Right cardiac atrium (tissue), 5 donors: ENCODE measurements around the gene TMEM86B. TPM values are rescaled to one million over a fixed set of nuclear protein-coding genes. Genes with fewer than 3 reads are reported as not detected.

Source experiments
- ATAC-seq, 2 donors: fragments of 200-7000 bp; cut with Tn5 transposase; one replicate each; pipeline versions ENCODE4 v1.8.0 to v1.9.1; 2020; ENCODE audit warnings: moderate library complexity in 2 of 2, mild to moderate bottlenecking in 1 of 2
- DNase-seq, 3 donors: peaks; one replicate each; pipeline ENCODE4 v3.0.0-alpha.2; 2020
- H3K27ac ChIP-seq: one replicate; pipeline ENCODE4 v1.5.1; 2013; ENCODE audit warnings: mild to moderate bottlenecking, low read length, control low read depth, moderate library complexity
- H3K27me3 ChIP-seq: one replicate; pipeline ENCODE4 v1.6.1; 2013; ENCODE audit not compliant: control insufficient read depth, insufficient read depth
- H3K4me1 ChIP-seq: one replicate; pipeline ENCODE4 v1.6.1; 2013; ENCODE audit warnings: low read length; ENCODE audit not compliant: control insufficient read depth, insufficient read depth
- H3K4me3 ChIP-seq: one replicate; pipeline ENCODE4 v1.5.1; 2013; ENCODE audit warnings: low read length, control low read depth
- H3K9me3 ChIP-seq: one replicate; pipeline ENCODE4 v1.6.1; 2013; ENCODE audit warnings: low read length; ENCODE audit not compliant: control insufficient read depth
- WGBS: extraction: QIAGEN DNeasy Blood & Tissue Kit; methylation state at CpG from one replicate; pipeline ENCODE4 v1.1.7; 2013; 5-methylcytosine and 5-hydroxymethylcytosine counted together
- intact Hi-C, 4 donors: fragments of 100-400 bp; cut with DNase I; formaldehyde crosslinking; loops; one replicate each; pipeline versions ENCODE4 v1.11.0 to v1.14.0; 2022 to 2023
- microRNA-seq, 2 donors: library from miRNA; unstranded; fragments of <30 nt; microRNA quantifications; one replicate each; pipeline ENCODE4 v1.2.0, GENCODE V29; 2020 to 2021
- polyA plus RNA-seq: library from polyadenylated mRNA; stranded (reverse); fragments of 200-250 nt; gene quantifications from one replicate; pipeline ENCODE4 v1.2.3, GENCODE V29; 2013
- total RNA-seq, 4 donors: library from RNA; stranded (reverse); fragmentation: NEBNext Ultra II Directional; extraction: Animal tissue kit (Norgen Biotek cat#: 25700); gene quantifications; one replicate each; pipeline ENCODE4 v1.2.1, GENCODE V29; 2021
- donor health status: healthy with polysubstance abuse.
- donor health status: DM: no; HTN: yes; CAD: no.
- donor health status: DM: no; HTN: no; CAD: no.
- donor health status: DM: no; HTN: yes; CAD: no; lungs with severe emphysema.
- donor health status: DM: yes; HTN: yes; CAD: no.

The TMEM86B gene
- total and polyA plus RNA-seq, 5 donors: 0.80 to 2.1 (median 1.5) TPM

GRCh38 chr19:55181740-55182139 is 46.8 kb downstream of the TMEM86B start:
- H3K9me3 ChIP-seq: no peaks in the 10 kb centered on the region
- DNase-seq (no peak), ATAC-seq (no peak)
- H3K4me1 ChIP-seq: no peaks in the 10 kb centered on the region
- 71% methylated on average over 20 of the region's 20 CpGs for WGBS
- H3K27ac ChIP-seq: no peak overlapping the region
- intact Hi-C loops: no loop called here
- H3K27me3 ChIP-seq: no peaks in the 10 kb centered on the region
- no peak overlapping the region for H3K4me3 ChIP-seq

GRCh38 chr19:55179606-55180484 is 48.7 kb downstream of the TMEM86B start, which contains the start of gene SYT5:
Gene SYT5 (minus strand): TSS chr19:55180289. CDS start chr19:55179041, 1,248 bp downstream.
- Histone ChIP-seq H3K27me3 (no peaks in the 10 kb centered on the region), H3K4me1 (no peaks in the 10 kb centered on the region), H3K4me3 (peak within 1 kb of the TSS; percentile 16), H3K9me3 (no peaks in the 10 kb centered on the region), H3K27ac (no peak within 1 kb of the TSS)
- intact Hi-C loops: no loop called here
- WGBS: 2% methylated on average over 68 of the region's 68 CpGs
- ATAC-seq: peak; percentile 79 to 83
- DNase-seq: peak; percentile 42 to 77 (median 67)

- Histone ChIP-seq H3K27me3 (no peaks in the 10 kb centered on the region), H3K4me3 (peak overlapping the region; percentile 16), H3K27ac (no peak overlapping the region), H3K4me1 (no peaks in the 10 kb centered on the region), H3K9me3 (no peaks in the 10 kb centered on the region)
- intact Hi-C loops: no loop called here
- peak; percentile 79 to 89 (median 86) for DNase-seq
- ATAC-seq: peak; percentile 69 to 75
- 3% methylated on average over 61 of the region's 61 CpGs for WGBS
These were observed 49.6 kb downstream of the TMEM86B start for GRCh38 chr19:55178781-55179599.

Small RNA genes lying within 50 kb of the gene (microRNA-seq; reads per million reads assigned to microRNA genes)
- gene MIR6802 (0 to 1.7 reads per million in 2 donors), gene MIR6803 (0 to 2.9 reads per million in 2 donors), gene MIR6804 (0 reads per million in 2 donors)

Other genes with a start within 250 kb of the TMEM86B start
- under 1 TPM; 0.26 to 0.71 (median 0.44) TPM for gene GP6, start 190.5 kb downstream of the TMEM86B start, total RNA-seq
- gene GP6, start 190.5 kb downstream of the TMEM86B start, polyA plus RNA-seq: 0.27 TPM
- 10 to 100 TPM; 25.5 to 42.6 (median 31.9) TPM for gene RDH13, start 165.6 kb downstream of the TMEM86B start, total RNA-seq
- gene RDH13, start 165.6 kb downstream of the TMEM86B start, polyA plus RNA-seq: 30.1 TPM
- gene EPS8L1, start 152.9 kb downstream of the TMEM86B start, total RNA-seq: 1 to 10 TPM in 3 of 4 donors, under 1 TPM in 1; 0.78 to 1.7 (median 1.1) TPM
- gene EPS8L1, start 152.9 kb downstream of the TMEM86B start, polyA plus RNA-seq: 2.2 TPM
- gene PPP1R12C, start 111.1 kb downstream of the TMEM86B start, total RNA-seq: 100 to 1,000 TPM; 125 to 244 (median 147) TPM
- gene PPP1R12C, start 111.1 kb downstream of the TMEM86B start, polyA plus RNA-seq: 221 TPM
- gene TNNT1, start 79.6 kb downstream of the TMEM86B start, total RNA-seq: 10 to 100 TPM in 3 of 4 donors, 1 to 10 TPM in 1; 8.0 to 25.3 (median 14.7) TPM
- 34.8 TPM for gene TNNT1, start 79.6 kb downstream of the TMEM86B start, polyA plus RNA-seq
- gene TNNI3, start 71.0 kb downstream of the TMEM86B start, total RNA-seq: 1,000 to 10,000 TPM; 1,638 to 3,997 (median 2,736) TPM
- gene TNNI3, start 71.0 kb downstream of the TMEM86B start, polyA plus RNA-seq: 8,501 TPM
- 1 to 10 TPM in 3 of 4 donors, under 1 TPM in 1; 0.56 to 1.6 (median 1.3) TPM for gene DNAAF3, start 62.1 kb downstream of the TMEM86B start, total RNA-seq
- 2.9 TPM for gene DNAAF3, start 62.1 kb downstream of the TMEM86B start, polyA plus RNA-seq
- 1 to 10 TPM in 1 of 4 donors, not detected in 3; 1.3 TPM for gene SYT5, start 48.5 kb downstream of the TMEM86B start, total RNA-seq
- 0.09 TPM for gene SYT5, start 48.5 kb downstream of the TMEM86B start, polyA plus RNA-seq
- 1 to 10 TPM in 2 of 4 donors, under 1 TPM in 2; 0.14 to 3.1 (median 0.75) TPM for gene PTPRH, start 19.3 kb downstream of the TMEM86B start, total RNA-seq
- 0.72 TPM for gene PTPRH, start 19.3 kb downstream of the TMEM86B start, polyA plus RNA-seq
- 10 to 100 TPM; 39.3 to 43.5 (median 41.4) TPM for gene PPP6R1, start 30.3 kb upstream of the TMEM86B start, total RNA-seq
- gene PPP6R1, start 30.3 kb upstream of the TMEM86B start, polyA plus RNA-seq: 31.7 TPM
- 10 to 100 TPM; 27.7 to 35.1 (median 31.3) TPM for gene HSPBP1, start 51.3 kb upstream of the TMEM86B start, total RNA-seq
- gene HSPBP1, start 51.3 kb upstream of the TMEM86B start, polyA plus RNA-seq: 48.0 TPM
- gene BRSK1, start 55.2 kb upstream of the TMEM86B start, total RNA-seq: 10 to 100 TPM; 17.2 to 20.5 (median 19.5) TPM
- 11.9 TPM for gene BRSK1, start 55.2 kb upstream of the TMEM86B start, polyA plus RNA-seq
- 1 to 10 TPM; 2.0 to 2.4 (median 2.2) TPM for gene TMEM150B, start 96.6 kb upstream of the TMEM86B start, total RNA-seq
- 0.68 TPM for gene TMEM150B, start 96.6 kb upstream of the TMEM86B start, polyA plus RNA-seq
- 1 to 10 TPM; 6.7 to 9.8 (median 8.4) TPM for gene KMT5C, start 111.1 kb upstream of the TMEM86B start, total RNA-seq
- 6.3 TPM for gene KMT5C, start 111.1 kb upstream of the TMEM86B start, polyA plus RNA-seq
- not detected for gene COX6B2, start 126.0 kb upstream of the TMEM86B start, total RNA-seq
- gene COX6B2, start 126.0 kb upstream of the TMEM86B start, polyA plus RNA-seq: not detected
- not detected for gene GARIN5B, start 134.5 kb upstream of the TMEM86B start, total RNA-seq
- gene GARIN5B, start 134.5 kb upstream of the TMEM86B start, polyA plus RNA-seq: not detected
- gene IL11, start 141.7 kb upstream of the TMEM86B start, total RNA-seq: not detected
- gene IL11, start 141.7 kb upstream of the TMEM86B start, polyA plus RNA-seq: not detected
- gene TMEM190, start 148.1 kb upstream of the TMEM86B start, total RNA-seq: not detected
- not detected for gene TMEM190, start 148.1 kb upstream of the TMEM86B start, polyA plus RNA-seq
- gene TMEM238, start 155.5 kb upstream of the TMEM86B start, total RNA-seq: 1 to 10 TPM in 1 of 4 donors, under 1 TPM in 3; 0.47 to 1.2 (median 0.56) TPM
- gene TMEM238, start 155.5 kb upstream of the TMEM86B start, polyA plus RNA-seq: 0.14 TPM
- 1,000 to 10,000 TPM in 1 of 4 donors, 100 to 1,000 TPM in 3; 656 to 1,015 (median 735) TPM for gene RPL28, start 157.2 kb upstream of the TMEM86B start, total RNA-seq
- 806 TPM for gene RPL28, start 157.2 kb upstream of the TMEM86B start, polyA plus RNA-seq
- 10 to 100 TPM; 21.0 to 32.7 (median 27.8) TPM for gene UBE2S, start 179.0 kb upstream of the TMEM86B start, total RNA-seq
- gene UBE2S, start 179.0 kb upstream of the TMEM86B start, polyA plus RNA-seq: 12.2 TPM
- not detected for gene SHISA7, start 214.5 kb upstream of the TMEM86B start, total RNA-seq
- gene SHISA7, start 214.5 kb upstream of the TMEM86B start, polyA plus RNA-seq: 0.05 TPM
- 10 to 100 TPM; 49.6 to 73.9 (median 62.0) TPM for gene ISOC2, start 232.9 kb upstream of the TMEM86B start, total RNA-seq
- 111 TPM for gene ISOC2, start 232.9 kb upstream of the TMEM86B start, polyA plus RNA-seq
- not detected for gene C19orf85, start 236.0 kb upstream of the TMEM86B start, total RNA-seq
- gene C19orf85, start 236.0 kb upstream of the TMEM86B start, polyA plus RNA-seq: not detected
- gene ZNF628, start 247.9 kb upstream of the TMEM86B start, total RNA-seq: 1 to 10 TPM; 5.6 to 8.1 (median 6.7) TPM
- gene ZNF628, start 247.9 kb upstream of the TMEM86B start, polyA plus RNA-seq: 7.7 TPM